H1 (cell line): Measurements from ENCODE around the gene RBM8A. TPM values are rescaled to one million over a fixed set of nuclear protein-coding genes. Genes with fewer than 3 reads are reported as not detected.

Experiments
- CTCF ChIA-PET: fragments of 300-600 bp; sonication (Branson Sonifier 250); formaldehyde crosslinking; loops from one replicate; lab custom pipeline; 2021; ENCODE audit not compliant: partially characterized antibody; lab: Charles Lee
- POLR2A ChIA-PET: fragments of 300-600 bp; sonication (Branson Sonifier 250); formaldehyde crosslinking; loops from one replicate; lab custom pipeline; 2021; ENCODE audit warnings: inconsistent platforms; ENCODE audit not compliant: partially characterized antibody; lab: Charles Lee
- DNase-seq, 2 experiments: peaks; one replicate each; pipeline versions ENCODE4 v3.0.0 to v3.0.0-alpha.2; 2010 to 2022; ENCODE audit warnings: low spot score in 2 of 2, low read depth in 1 of 2, mixed read lengths in 1 of 2
- FAIRE-seq: peaks from 2 replicates; lab custom pipeline; 2011; peaks lifted over from hg19 to GRCh38; lab: Jason Lieb, UNC
- H2AFZ ChIP-seq: 2 replicates; pipeline ENCODE4 v1.8.1; 2012; ENCODE audit warnings: low read length, inconsistent platforms
- H2AK5ac ChIP-seq: 2 replicates; pipeline ENCODE4 v1.6.1; 2013; ENCODE audit warnings: low read depth, low read length
- H2BK120ac ChIP-seq: replicated peaks from 2 replicates; pipeline ENCODE3; 2013; ENCODE audit warnings: low read depth, low read length, inconsistent platforms
- H2BK12ac ChIP-seq: 2 replicates; pipeline ENCODE4 v1.6.1; 2013; ENCODE audit warnings: low read depth, low read length
- H2BK15ac ChIP-seq: 2 replicates; pipeline ENCODE4 v1.6.1; 2013; ENCODE audit warnings: low read length
- H2BK20ac ChIP-seq: 2 replicates; pipeline ENCODE4 v1.6.1; 2013; ENCODE audit warnings: low read length
- H2BK5ac ChIP-seq: 2 replicates; pipeline ENCODE4 v1.6.1; 2013; ENCODE audit warnings: low read depth, low read length
- H3K14ac ChIP-seq: 2 replicates; pipeline ENCODE4 v1.6.1; 2013; ENCODE audit warnings: inconsistent platforms; ENCODE audit not compliant: insufficient read length
- H3K18ac ChIP-seq: 2 replicates; pipeline ENCODE4 v1.6.1; 2013; ENCODE audit warnings: low read length; ENCODE audit errors: extremely low read depth
- H3K23ac ChIP-seq: 2 replicates; pipeline ENCODE4 v1.6.1; 2013; ENCODE audit warnings: inconsistent platforms; ENCODE audit not compliant: insufficient read length
- H3K23me2 ChIP-seq: 2 replicates; pipeline ENCODE4 v1.6.1; 2013; ENCODE audit warnings: low read depth, low read length
- H3K27ac ChIP-seq: 2 replicates; pipeline ENCODE4 v1.6.1; 2011; ENCODE audit warnings: low read depth, low read length, inconsistent platforms
- H3K27me3 ChIP-seq, 4 experiments: replicated peaks in 1 of 4; 1 replicate in 1 of 4; 2 replicates in 3 of 4; pipeline versions ENCODE4 v1.6.1 to v1.8.1; 2011 to 2013; ENCODE audit warnings: low read length in 3 of 4, mild to moderate bottlenecking in 3 of 4, inconsistent platforms in 2 of 4, mixed read lengths in 2 of 4, moderate library complexity in 1 of 4; ENCODE audit not compliant: control insufficient read depth in 3 of 4, insufficient read depth in 3 of 4; ENCODE audit errors: extremely low read depth in 1 of 4
- H3K36me3 ChIP-seq, 4 experiments: 2 replicates each; pipeline versions ENCODE4 v1.6.1 to v1.8.1; 2011 to 2013; ENCODE audit warnings: mild to moderate bottlenecking in 4 of 4, low read length in 3 of 4, moderate library complexity in 2 of 4, control low read depth in 1 of 4, inconsistent platforms in 1 of 4; ENCODE audit not compliant: insufficient read depth in 4 of 4, control insufficient read depth in 2 of 4
- H3K4ac ChIP-seq: replicated peaks from 2 replicates; pipeline ENCODE3; 2013; ENCODE audit warnings: low read length, low read depth, mixed read lengths, inconsistent platforms; ENCODE audit not compliant: insufficient read length
- H3K4me1 ChIP-seq, 4 experiments: replicated peaks in 1 of 4; 1 replicate in 1 of 4; 2 replicates in 3 of 4; pipeline versions ENCODE4 v1.6.1 to v1.8.1; 2011 to 2013; ENCODE audit warnings: low read length in 3 of 4, inconsistent platforms in 2 of 4, mixed read lengths in 1 of 4; ENCODE audit not compliant: insufficient read depth in 4 of 4, control insufficient read depth in 3 of 4
- H3K4me2 ChIP-seq, 2 experiments: 2 replicates each; pipeline versions ENCODE4 v1.6.1 to v1.8.1; 2011 to 2013; ENCODE audit warnings: low read depth in 2 of 2, low read length in 2 of 2, control low read depth in 1 of 2, inconsistent platforms in 1 of 2, mild to moderate bottlenecking in 1 of 2; ENCODE audit not compliant: insufficient read depth in 1 of 2
- H3K4me3 ChIP-seq, 4 experiments: fragments of 200-600, 300-600 bp in 1 of 4; sonication (generic), shearing (Covaris generic), sonication (Bioruptor Twin) in 1 of 4; 2 replicates each; pipeline versions ENCODE4 v1.5.1 to v1.8.1; 2011 to 2016; ENCODE audit warnings: low read length in 4 of 4, low read depth in 3 of 4, control low read depth in 2 of 4, inconsistent platforms in 2 of 4, mild to moderate bottlenecking in 2 of 4, mixed read lengths in 1 of 4, moderate library complexity in 1 of 4; ENCODE audit not compliant: insufficient read depth in 2 of 4; ENCODE audit errors: extremely low read depth in 1 of 4
- H3K56ac ChIP-seq: replicated peaks from 2 replicates; pipeline ENCODE3; 2013; ENCODE audit warnings: low read depth, mild to moderate bottlenecking, mixed read lengths, low read length, inconsistent platforms; ENCODE audit not compliant: insufficient read length
- H3K79me1 ChIP-seq: 2 replicates; pipeline ENCODE4 v1.6.1; 2013; ENCODE audit warnings: low read depth, low read length, control low read depth
- H3K79me2 ChIP-seq, 2 experiments: 2 replicates each; pipeline versions ENCODE4 v1.6.1 to v1.8.1; 2012 to 2013; ENCODE audit warnings: low read length in 2 of 2, mild to moderate bottlenecking in 2 of 2, inconsistent platforms in 1 of 2; ENCODE audit not compliant: insufficient read depth in 2 of 2, control insufficient read depth in 1 of 2
- H3K9ac ChIP-seq, 4 experiments: replicated peaks in 1 of 4; 1 replicate in 1 of 4; 2 replicates in 3 of 4; pipeline versions ENCODE4 v1.6.1 to v1.8.1; 2011 to 2013; ENCODE audit warnings: low read depth in 3 of 4, low read length in 3 of 4, control low read depth in 2 of 4, mild to moderate bottlenecking in 2 of 4, moderate library complexity in 2 of 4, inconsistent platforms in 1 of 4; ENCODE audit errors: extremely low read depth in 1 of 4
- H3K9me3 ChIP-seq, 2 experiments: 2 replicates each; pipeline versions ENCODE4 v1.6.1 to v1.8.1; 2012 to 2013; ENCODE audit warnings: mild to moderate bottlenecking in 2 of 2, moderate library complexity in 2 of 2, control low read depth in 1 of 2, inconsistent platforms in 1 of 2, low read depth in 1 of 2, low read length in 1 of 2, mixed read lengths in 1 of 2; ENCODE audit not compliant: insufficient read depth in 2 of 2
- H4K20me1 ChIP-seq, 2 experiments: replicated peaks in 1 of 2; 2 replicates each; pipeline versions ENCODE3 to v1.8.1; 2011 to 2013; ENCODE audit warnings: inconsistent platforms in 2 of 2, low read length in 2 of 2, mild to moderate bottlenecking in 1 of 2; ENCODE audit not compliant: insufficient read depth in 2 of 2, control insufficient read depth in 1 of 2
- H4K5ac ChIP-seq: 2 replicates; pipeline ENCODE4 v1.6.1; 2013; ENCODE audit warnings: low read length, low read depth, mixed read lengths, inconsistent platforms; ENCODE audit not compliant: insufficient read length
- H4K8ac ChIP-seq: 2 replicates; pipeline ENCODE4 v1.8.0; 2013; ENCODE audit warnings: mild to moderate bottlenecking, moderate library complexity, low read length, inconsistent platforms; ENCODE audit not compliant: insufficient read depth; ENCODE audit errors: extremely low read depth
- H4K91ac ChIP-seq: replicated peaks from 2 replicates; pipeline ENCODE3; 2013; ENCODE audit warnings: low read length, mixed read lengths, inconsistent platforms; ENCODE audit not compliant: insufficient read length
- BACH1 ChIP-seq: IDR thresholded peaks from 2 replicates; pipeline ENCODE4 v1.6.1; 2012; ENCODE audit warnings: low read length, improper control_type of control experiment
- NANOG ChIP-seq: IDR thresholded peaks from 2 replicates; pipeline ENCODE4 v1.6.1; 2011; ENCODE audit warnings: low read length, low read depth, mild to moderate bottlenecking, inconsistent platforms; ENCODE audit not compliant: insufficient read depth, poor library complexity, severe bottlenecking
- NRF1 ChIP-seq: IDR thresholded peaks from 2 replicates; pipeline ENCODE4 v1.6.1; 2011; ENCODE audit warnings: mild to moderate bottlenecking, low read depth, low read length, improper control_type of control experiment
- SP4 ChIP-seq: IDR thresholded peaks from 2 replicates; pipeline ENCODE4 v1.6.1; 2012; ENCODE audit warnings: low read length, inconsistent platforms
- TAF7 ChIP-seq: optimal IDR thresholded peaks from 2 replicates; pipeline ENCODE3; 2011; ENCODE audit warnings: low read depth, mild to moderate bottlenecking, inconsistent platforms, low read length, moderate library complexity, borderline replicate concordance
- TEAD4 ChIP-seq: IDR thresholded peaks from 2 replicates; pipeline ENCODE4 v1.6.1; 2012; ENCODE audit warnings: low read depth, low read length, inconsistent platforms, mixed read lengths
- ZNF274 ChIP-seq: IDR thresholded peaks from 2 replicates; pipeline ENCODE4 v1.7.0; 2012; ENCODE audit warnings: low read length, borderline replicate concordance; ENCODE audit errors: extremely low read depth
- WGBS, 2 experiments: shearing (Covaris generic) in 1 of 2; methylation state at CpG; one replicate each; pipeline versions ENCODE4 v1.1.6 to v1.1.7; 2013 to 2015; ENCODE audit warnings: low lambda C conversion rate in 2 of 2, mixed read lengths in 2 of 2, inconsistent platforms in 1 of 2, low coverage in 1 of 2, missing lambda C conversion rate in 1 of 2; ENCODE audit not compliant: insufficient replicate concordance in 2 of 2, insufficient coverage in 1 of 2, insufficient read length in 1 of 2; ENCODE audit errors: extremely low coverage in 1 of 2, missing lambda C conversion rate in 1 of 2; 5-methylcytosine and 5-hydroxymethylcytosine counted together
- polyA plus RNA-seq, 7 experiments: library from polyadenylated mRNA; depleted of rRNA in 3 of 7; stranded (reverse) in 5 of 7; unstranded in 2 of 7; fragments of >200 nt in 5 of 7; fragments of 200-250 nt in 2 of 7; gene quantifications; 1 replicate in 5 of 7; 2 replicates in 1 of 7; 4 replicates in 1 of 7; pipeline versions ENCODE4 v1.2.1 to v1.2.3, GENCODE V29; 2011 to 2013; ENCODE audit warnings: missing spikeins in 2 of 7, mixed read lengths in 2 of 7
- total RNA-seq: library from RNA; stranded (reverse); fragmentation: NEBNext Ultra II Directional; extraction: Animal tissue kit (Norgen Biotek cat#: 25700); gene quantifications from 2 replicates; pipeline ENCODE4 v1.2.1, GENCODE V29; 2021

The RBM8A gene
- total and polyA plus RNA-seq, 2 of the 8 experiments (the other 6 are each of a cell fraction or from before 2014, with no cell fraction given), result 125 to 216 TPM

DNA sequence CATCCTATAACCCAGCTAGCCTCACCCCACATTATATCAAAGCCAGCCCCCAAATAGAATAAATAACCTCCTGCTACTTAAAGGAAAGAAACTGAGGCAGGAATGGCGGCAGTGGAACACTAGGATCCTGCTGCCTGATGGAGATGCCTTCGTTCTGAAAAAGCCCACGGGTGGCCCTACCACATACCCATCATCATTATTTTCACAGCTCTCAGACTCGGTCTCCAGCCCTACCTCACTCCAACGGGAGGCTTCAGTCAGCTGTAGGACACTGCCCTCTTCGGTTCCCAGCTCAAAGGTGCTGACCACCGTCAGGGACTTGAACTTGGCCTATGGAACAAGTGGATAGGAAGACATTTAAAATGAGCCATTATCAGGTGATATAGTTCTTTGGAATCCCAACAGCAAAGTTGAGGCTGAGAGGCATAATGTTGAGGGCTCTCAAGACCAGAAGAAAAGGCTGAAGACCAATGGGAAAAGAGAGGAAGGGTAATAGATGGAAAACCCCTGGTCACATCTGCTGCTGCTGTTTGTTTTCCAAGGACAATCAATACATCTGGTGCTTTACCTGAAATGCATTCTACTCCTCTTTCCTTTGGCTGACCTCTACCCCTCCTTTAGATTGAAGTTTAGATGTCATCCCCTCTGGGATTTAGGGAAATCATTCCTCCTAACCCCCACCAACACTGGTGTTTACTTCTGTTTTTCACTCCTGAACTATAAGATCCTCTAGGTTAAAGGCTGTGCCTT is 33.8 kb downstream of the RBM8A start:
- POLR2A ChIA-PET, result interaction anchor here (0.6 to 1.4 kb wide), 4 partner anchors 9 to 158 kb away, joined by 3 read pairs; partner anchors contain the start of gene PEX11B
- Histone ChIP-seq H3K4me3 (no peak overlapping the region), H2BK20ac (no peak overlapping the region), H3K27me3 (no peaks in the 10 kb centered on the region), H3K9ac (no peak overlapping the region), H2AFZ (no peak overlapping the region), H3K14ac (no peak overlapping the region), H3K79me1 (no peaks in the 10 kb centered on the region), H4K20me1 (no peaks in the 10 kb centered on the region), H3K23ac (no peak overlapping the region), H3K79me2 (no peaks in the 10 kb centered on the region), H4K91ac (no peak overlapping the region), H3K36me3 (no peaks in the 10 kb centered on the region), H3K27ac (no peak overlapping the region), H3K9me3 (no peaks in the 10 kb centered on the region), H3K4ac (no peak overlapping the region), H2BK120ac (no peak overlapping the region), H2BK15ac (no peak overlapping the region), H3K18ac (no peak overlapping the region), H3K4me2 (no peak overlapping the region), H2BK12ac (no peak overlapping the region), H3K23me2 (no peaks in the 10 kb centered on the region), H3K4me1 (peaks cover 0 to 6% (median 4%) of the 10 kb centered on the region in 4 experiments; a peak in 3 of 7 replicates), H4K5ac (no peak overlapping the region), H3K56ac (no peak overlapping the region), H2AK5ac (no peak overlapping the region), H4K8ac (no peak overlapping the region), H2BK5ac (no peak overlapping the region)
- CTCF ChIA-PET, result interaction anchor here (0.7 to 8.7 kb wide), 12 partner anchors 8 to 139 kb away, joined by 3 to 146 read pairs (median 26); partner anchors contain the start of genes ITGA10, NUDT17, PEX11B and PIAS3
- WGBS, 2 experiments, result 84% methylated on average over 7 of the region's 7 CpGs; no CpG with 5 or more reads in 1 of the 2 experiments
- TF ChIP-seq NRF1 (no peak), SP4 (no peak), TEAD4 (no peak), BACH1 (no peak), NANOG (no peak), TAF7 (no peak), ZNF274 (no peak)
- FAIRE-seq (no peak), DNase-seq (no peak)
